HCT116 (cell line): Measurements from ENCODE around the gene DHX57. TPM values are rescaled to one million over a fixed set of nuclear protein-coding genes. Genes with fewer than 3 reads are reported as not detected.

Experiments
- ATAC-seq: fragments of 200-7000 bp; cut with Tn5 transposase; 2 replicates; pipeline ENCODE4 v1.9.1; 2020; ENCODE audit warnings: mild to moderate bottlenecking, moderate library complexity
- BruUV-seq: library from RNA; stranded (reverse); fragments of 400-500 nt; replicated peaks from 2 replicates; lab custom pipeline; 2021; lab: Mats Ljungman, UMichigan
- CTCF ChIA-PET: fragments of 300-600 bp; sonication (Branson Sonifier 250); formaldehyde crosslinking; loops from one replicate; lab custom pipeline; 2021; ENCODE audit warnings: antibody characterized with exemption; lab: Charles Lee
- POLR2A ChIA-PET: fragments of 300-600, 350-600 bp; sonication (Branson Sonifier 250); formaldehyde crosslinking; loops from one replicate; lab custom pipeline; 2021; ENCODE audit warnings: antibody characterized with exemption; lab: Charles Lee
- RAD21 ChIA-PET, 2 experiments: fragments of 300-600 bp; sonication (Branson Sonifier 250); formaldehyde crosslinking; loops; one replicate each; lab custom pipeline; 2023; ENCODE audit warnings: low total read pairs in 2 of 2; ENCODE audit not compliant: uncharacterized antibody in 2 of 2, unreplicated experiment in 2 of 2, low non-redundant PET in 1 of 2; lab: Charles Lee
- DNase-seq: peaks from one replicate; pipeline ENCODE4 v3.0.0-alpha.2; 2010; ENCODE audit warnings: low read depth, low spot score
- H2AFZ ChIP-seq: fragments of 200-600 bp; shearing (Covaris generic), sonication (generic); 2 replicates; pipeline ENCODE4 v1.6.1; 2017; ENCODE audit warnings: low read depth, mixed run types, mixed read lengths, antibody characterized with exemption, low read length; ENCODE audit not compliant: poor library complexity, severe bottlenecking
- H3K27ac ChIP-seq: 2 replicates; pipeline ENCODE4 v1.5.1; 2012; ENCODE audit warnings: low read depth, low read length
- H3K27me3 ChIP-seq: fragments of 200-600 bp; sonication (generic); 2 replicates; pipeline ENCODE4 v1.6.1; 2016; ENCODE audit warnings: mixed run types, low read length, mixed read lengths; ENCODE audit not compliant: insufficient read depth
- H3K36me3 ChIP-seq, 2 experiments: fragments of 200-500 bp in 1 of 2; fragments of 200-600 bp in 1 of 2; sonication (Bioruptor generic) in 1 of 2; sonication (generic) in 1 of 2; 2 replicates each; pipeline versions ENCODE4 v1.5.1 to v1.6.1; 2014 to 2016; ENCODE audit warnings: low read length in 2 of 2, inconsistent platforms in 1 of 2, mixed read lengths in 1 of 2, mixed run types in 1 of 2; ENCODE audit not compliant: insufficient read depth in 2 of 2, control insufficient read depth in 1 of 2
- H3K4me1 ChIP-seq, 2 experiments: fragments of 200-600 bp in 1 of 2; sonication (generic) in 1 of 2; 2 replicates each; pipeline versions ENCODE4 v1.5.1 to v1.6.1; 2012 to 2017; ENCODE audit warnings: low read length in 2 of 2, inconsistent platforms in 1 of 2, mild to moderate bottlenecking in 1 of 2, mixed read lengths in 1 of 2, mixed run types in 1 of 2, moderate library complexity in 1 of 2; ENCODE audit not compliant: insufficient read depth in 2 of 2, control insufficient read depth in 1 of 2
- H3K4me2 ChIP-seq: fragments of 200-600 bp; sonication (generic); 2 replicates; pipeline ENCODE4 v1.6.1; 2017; ENCODE audit warnings: mixed run types, low read length, mixed read lengths
- H3K4me3 ChIP-seq, 2 experiments: fragments of 200-600 bp in 1 of 2; sonication (generic) in 1 of 2; replicated peaks in 1 of 2; 2 replicates each; pipeline ENCODE4 v1.5.1; 2011 to 2016; ENCODE audit warnings: low read length in 2 of 2, control low read depth in 1 of 2, low read depth in 1 of 2, mild to moderate bottlenecking in 1 of 2, mixed read lengths in 1 of 2, mixed run types in 1 of 2
- H3K79me2 ChIP-seq: fragments of 200-600 bp; sonication (generic); 2 replicates; pipeline ENCODE4 v1.6.1; 2017; ENCODE audit warnings: mild to moderate bottlenecking, mixed run types, low read length, moderate library complexity, mixed read lengths; ENCODE audit not compliant: insufficient read depth
- H3K9ac ChIP-seq: fragments of 200-600 bp; sonication (generic); 2 replicates; pipeline ENCODE4 v1.6.1; 2016; ENCODE audit warnings: low read length, mixed read lengths
- H3K9me2 ChIP-seq: fragments of 200-600 bp; sonication (generic), shearing (Covaris generic); 2 replicates; pipeline ENCODE4 v1.6.1; 2017; ENCODE audit warnings: mixed run types, mild to moderate bottlenecking, moderate library complexity; ENCODE audit not compliant: insufficient read depth
- H3K9me3 ChIP-seq, 2 experiments: fragments of 200-500 bp in 1 of 2; fragments of 200-600 bp in 1 of 2; sonication (Bioruptor generic) in 1 of 2; sonication (generic) in 1 of 2; 2 replicates each; pipeline ENCODE4 v1.6.1; 2014 to 2017; ENCODE audit warnings: low read length in 2 of 2, mixed read lengths in 2 of 2, inconsistent platforms in 1 of 2, low read depth in 1 of 2, mild to moderate bottlenecking in 1 of 2, mixed run types in 1 of 2, moderate library complexity in 1 of 2; ENCODE audit not compliant: control insufficient read depth in 1 of 2, insufficient read depth in 1 of 2
- H4K20me1 ChIP-seq: fragments of 200-600 bp; sonication (generic), shearing (Covaris generic); 2 replicates; pipeline ENCODE4 v1.6.1; 2017; ENCODE audit warnings: mixed run types, mild to moderate bottlenecking, moderate library complexity; ENCODE audit not compliant: insufficient read depth
- CBX3 ChIP-seq: IDR thresholded peaks from 2 replicates; pipeline ENCODE4 v1.6.1; 2012; ENCODE audit warnings: low read depth
- EGR1 ChIP-seq: IDR thresholded peaks from 2 replicates; pipeline ENCODE4 v1.6.1; 2012; ENCODE audit warnings: low read depth
- EZH2 ChIP-seq: fragments of 200-600 bp; sonication (generic); IDR thresholded peaks from 2 replicates; pipeline ENCODE4 v1.6.1; 2017; ENCODE audit warnings: antibody characterized with exemption, mixed run types
- EZH2phosphoT487 ChIP-seq: fragments of 200-600 bp; IDR thresholded peaks from 2 replicates; pipeline ENCODE4 v1.6.1; 2018; ENCODE audit warnings: antibody characterized with exemption, borderline replicate concordance
- JUND ChIP-seq: IDR thresholded peaks from 2 replicates; pipeline ENCODE4 v1.6.1; 2012
- POLR2A ChIP-seq: IDR thresholded peaks from 2 replicates; pipeline ENCODE4 v1.7.0; 2011; ENCODE audit warnings: borderline replicate concordance; ENCODE audit not compliant: insufficient read depth, insufficient read length; ENCODE audit errors: extremely low read depth
- POLR2AphosphoS5 ChIP-seq: IDR thresholded peaks from 2 replicates; pipeline ENCODE4 v1.6.1; 2011; ENCODE audit warnings: mild to moderate bottlenecking, low read depth, low read length, moderate library complexity
- RAD21 ChIP-seq: IDR thresholded peaks from 2 replicates; pipeline ENCODE4 v1.6.1; 2012; ENCODE audit warnings: low read depth, mild to moderate bottlenecking
- SIN3A ChIP-seq: IDR thresholded peaks from 2 replicates; pipeline ENCODE4 v1.6.1; 2012; ENCODE audit warnings: low read depth
- SP1 ChIP-seq: IDR thresholded peaks from 2 replicates; pipeline ENCODE4 v1.6.1; 2012; ENCODE audit warnings: low read depth
- YY1 ChIP-seq: IDR thresholded peaks from 2 replicates; pipeline ENCODE4 v1.6.1; 2011; ENCODE audit warnings: low read length, low read depth, moderate library complexity, mild to moderate bottlenecking; ENCODE audit not compliant: insufficient replicate concordance; ENCODE audit errors: extremely low read depth
- intact Hi-C: fragments of 100-400 bp; cut with micrococcal nuclease; formaldehyde crosslinking; loops from 2 replicates; pipeline ENCODE4 v1.10.0; 2022
- total RNA-seq: library from RNA; stranded (reverse); gene quantifications from one replicate; pipeline ENCODE4 v1.2.1, GENCODE V29; 2021; ENCODE audit not compliant: unreplicated experiment
- TF ChIP-seq, protein P1 (sequence below): IDR thresholded peaks from 2 replicates; pipeline ENCODE4 v1.6.1; 2012
- TF ChIP-seq, protein P2 (sequence below): IDR thresholded peaks from 2 replicates; pipeline ENCODE4 v1.6.1; 2012

The DHX57 gene
- total RNA-seq, 1 experiment from 2014 or later, result 19.4 TPM

DNA sequence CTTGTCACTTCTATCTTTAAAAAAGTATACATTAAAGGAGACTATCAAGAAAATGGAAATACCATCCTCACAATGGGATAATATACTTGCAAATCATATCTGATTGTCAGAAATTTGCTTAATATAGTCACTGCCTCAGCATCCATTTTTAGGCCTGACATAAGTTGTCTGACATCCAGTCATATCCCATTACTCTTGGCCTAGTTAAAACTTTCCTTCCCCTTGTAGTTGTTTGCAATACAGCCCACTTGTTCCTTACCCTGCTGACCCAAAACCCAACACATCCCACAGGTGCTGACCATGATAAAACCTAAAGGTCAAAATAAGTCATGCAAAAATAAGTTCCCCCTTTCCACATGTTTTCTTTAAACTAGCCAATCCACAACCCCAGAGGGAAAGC, 10.3 kb upstream of the DHX57 start:
- Histone ChIP-seq H3K9me2 (no peaks in the 10 kb centered on the region), H3K4me3 (no peak overlapping the region), H3K9me3 (no peaks in the 10 kb centered on the region), H3K27ac (no peak overlapping the region), H2AFZ (no peak overlapping the region), H3K27me3 (no peaks in the 10 kb centered on the region), H3K9ac (no peak overlapping the region), H3K4me2 (no peak overlapping the region)
- DNase-seq, result no peak
- intact Hi-C loops, result no loop called here
- no TSS peak for BruUV-seq
- TF ChIP-seq RAD21 (no peak), CBX3 (no peak), JUND (no peak), SIN3A (no peak), POLR2AphosphoS5 (no peak), EGR1 (no peak), EZH2 (no peak), POLR2A (no peak), SP1 (no peak), EZH2phosphoT487 (no peak), YY1 (no peak)
- TF ChIP-seq, protein P1, sequence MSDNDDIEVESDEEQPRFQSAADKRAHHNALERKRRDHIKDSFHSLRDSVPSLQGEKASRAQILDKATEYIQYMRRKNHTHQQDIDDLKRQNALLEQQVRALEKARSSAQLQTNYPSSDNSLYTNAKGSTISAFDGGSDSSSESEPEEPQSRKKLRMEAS, result no peak
- TF ChIP-seq, protein P2, sequence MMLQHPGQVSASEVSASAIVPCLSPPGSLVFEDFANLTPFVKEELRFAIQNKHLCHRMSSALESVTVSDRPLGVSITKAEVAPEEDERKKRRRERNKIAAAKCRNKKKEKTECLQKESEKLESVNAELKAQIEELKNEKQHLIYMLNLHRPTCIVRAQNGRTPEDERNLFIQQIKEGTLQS, result no peak
- TF ChIP-seq, all 23 proteins: peak for 0
- RAD21 ChIA-PET, result no interaction called here
- POLR2A ChIA-PET, result no interaction called here
- CTCF ChIA-PET, result no interaction called here
- H3K79me2 ChIP-seq, result no peaks in the 10 kb centered on the region
- ATAC-seq, result no peak
- H3K4me1 ChIP-seq, result no peaks in the 10 kb centered on the region
- H4K20me1 ChIP-seq, result no peaks in the 10 kb centered on the region
- 0 out of 4 replicates have a peak, but pooled peaks cover 0 to 3% of the 10 kb centered on the region in 2 experiments for H3K36me3 ChIP-seq
